Esophagus squamous epithelium (tissue), 5 donors: ENCODE data around the gene NAAA. TPM values are rescaled to one million over a fixed set of nuclear protein-coding genes. Genes with fewer than 3 reads are reported as not detected.
"Not testable (repeated sequence)": the region's sequence is repeated elsewhere in the genome, so short reads cannot be mapped to it uniquely, and the experiment has no call there.

Experiments used
- DNase-seq: peaks from one replicate; lab custom pipeline; 2025; lab: John Stamatoyannopoulos, UW
- H3K27ac ChIP-seq, 4 donors: fragments of 200-600 bp; sonication (generic); one replicate each; pipeline ENCODE4 v1.5.1; 2016 to 2019; ENCODE audit warnings: mild to moderate bottlenecking in 1 of 4
- H3K27me3 ChIP-seq, 4 donors: fragments of 200-600 bp; sonication (generic); 1 replicate in 3 of 4; 2 replicates in 1 of 4; pipeline versions ENCODE4 v1.5.1 to v1.6.0; 2017 to 2021; ENCODE audit warnings: antibody characterized with exemption in 1 of 4
- H3K36me3 ChIP-seq, 3 donors: fragments of 200-600 bp; sonication (generic); one replicate each; pipeline ENCODE4 v1.5.1; 2016 to 2019
- H3K4me1 ChIP-seq, 3 donors: fragments of 200-600 bp; sonication (generic); one replicate each; pipeline ENCODE4 v1.5.1; 2017 to 2019
- H3K4me3 ChIP-seq, 4 donors: fragments of 200-600 bp; sonication (generic); 1 replicate in 3 of 4; 2 replicates in 1 of 4; pipeline ENCODE4 v1.5.1; 2016 to 2019; ENCODE audit warnings: mild to moderate bottlenecking in 2 of 4, moderate library complexity in 1 of 4
- H3K9me3 ChIP-seq, 3 donors: fragments of 200-600 bp; sonication (generic); one replicate each; pipeline ENCODE4 v1.5.1; 2016 to 2019
- CTCF ChIP-seq, 6 experiments: fragments of 450-650 bp in 4 of 6; fragments of 200-600 bp in 2 of 6; sonication (generic) in 2 of 6; IDR thresholded peaks; one replicate each; pipeline ENCODE4 v1.5.1; 2016 to 2019; ENCODE audit warnings: antibody characterized with exemption in 6 of 6, mild to moderate bottlenecking in 4 of 6, moderate library complexity in 4 of 6
- POLR2A ChIP-seq, 4 donors: fragments of 450-650 bp; IDR thresholded peaks; one replicate each; pipeline ENCODE4 v1.6.1; 2017; ENCODE audit warnings: antibody characterized with exemption in 4 of 4, mild to moderate bottlenecking in 4 of 4, moderate library complexity in 3 of 4
- WGBS, 2 donors: methylation state at CpG; one replicate each; pipeline ENCODE4 v1.1.5; 2018; 5-methylcytosine and 5-hydroxymethylcytosine counted together
- intact Hi-C: fragments of 100-400 bp; cut with DNase I; formaldehyde crosslinking; loops from one replicate; pipeline ENCODE4 v1.15.0; 2022
- total RNA-seq, 4 donors: library from RNA; depleted of rRNA; stranded (reverse); fragments of >200 nt; gene quantifications; one replicate each; pipeline ENCODE4 v1.1.0, GENCODE V29; 2016
- donor health status: DM: yes; HTN: yes; CAD: no.

The NAAA gene
- total RNA-seq, 4 donors from 2014 or later: 53.6 to 152 (median 86.2) TPM

- H3K36me3 ChIP-seq: peaks cover 10 to 99% (median 44%) of the 10 kb centered on the region in 3 donors
- no peak for TF ChIP-seq POLR2A (IDR thresholded peaks at IDR 0.05)
- no peak for TF ChIP-seq CTCF (IDR thresholded peaks at IDR 0.05)
- DNase-seq: no peak
- H3K4me3 ChIP-seq: no peak overlapping the region
- H3K27ac ChIP-seq: no peak overlapping the region
- intact Hi-C loops: no loop called here
- H3K9me3 ChIP-seq: no peaks in the 10 kb centered on the region
- H3K27me3 ChIP-seq: no peaks in the 10 kb centered on the region
- H3K4me1 ChIP-seq: no peaks in the 10 kb centered on the region
These were observed 33.0 kb upstream of the NAAA start for GRCh38 chr4:75973766-75974165.

- H3K36me3 ChIP-seq: peaks cover 18 to 100% (median 46%) of the 10 kb centered on the region in 3 donors
- intact Hi-C loops: no loop called here
These were observed 27.3 kb upstream of the NAAA start for GRCh38 chr4:75968084-75968483.

GRCh38 chr4:75963558-75963957 lies 22.7 kb upstream of the NAAA start:
- intact Hi-C loops: no loop called here
- TF ChIP-seq POLR2A (IDR thresholded peaks at IDR 0.05): no peak
- TF ChIP-seq CTCF (IDR thresholded peaks at IDR 0.05): no peak
- Histone ChIP-seq H3K27me3 (no peaks in the 10 kb centered on the region), H3K27ac (no peak overlapping the region), H3K4me3 (no peak overlapping the region), H3K4me1 (no peaks in the 10 kb centered on the region), H3K36me3 (peaks cover 12 to 100% (median 32%) of the 10 kb centered on the region in 3 donors), H3K9me3 (no peaks in the 10 kb centered on the region)
- WGBS, 2 donors: 50% methylated on average over 2 of the region's 2 CpGs; no CpG with 5 or more reads in 1 of the 2 donors
- DNase-seq: no peak

More at GRCh38 chr4:75968084-75968483, 27.3 kb upstream of the NAAA start:
- no peak overlapping the region for H3K4me3 ChIP-seq
- no peaks in the 10 kb centered on the region for H3K9me3 ChIP-seq
- no peaks in the 10 kb centered on the region for H3K27me3 ChIP-seq
- TF ChIP-seq CTCF (IDR thresholded peaks at IDR 0.05) (no peak), POLR2A (IDR thresholded peaks at IDR 0.05) (no peak)
- no peak overlapping the region for H3K27ac ChIP-seq
- no peaks in the 10 kb centered on the region for H3K4me1 ChIP-seq
- WGBS, 2 donors: 58 to 78% methylated on average over 3 of the region's 3 CpGs
- DNase-seq: no peak

- 95 to 100% methylated on average over 4 of the region's 4 CpGs for WGBS, 2 donors
- H3K9me3 ChIP-seq, H3K27ac ChIP-seq, H3K4me3 ChIP-seq, H3K27me3 ChIP-seq, DNase-seq, H3K4me1 ChIP-seq, intact Hi-C loops: not testable (repeated sequence)
- H3K36me3 ChIP-seq: peaks cover 12 to 100% (median 34%) of the 10 kb centered on the region in 3 donors
These were observed 21.3 kb upstream of the NAAA start for GRCh38 chr4:75962072-75962471.

GRCh38 chr4:75958546-75958945 lies 17.7 kb upstream of the NAAA start:
- H3K4me1 ChIP-seq, H3K27me3 ChIP-seq, H3K27ac ChIP-seq, DNase-seq, intact Hi-C loops, H3K9me3 ChIP-seq, H3K4me3 ChIP-seq: not testable (repeated sequence)
- peaks cover 4 to 100% (median 31%) of the 10 kb centered on the region in 3 donors for H3K36me3 ChIP-seq
- 96 to 97% methylated on average over 4 to 7 of the region's 7 CpGs for WGBS, 2 donors

GRCh38 chr4:75954811-75955210 lies 14.0 kb upstream of the NAAA start:
- DNase-seq, H3K4me3 ChIP-seq, H3K4me1 ChIP-seq, H3K9me3 ChIP-seq, H3K27ac ChIP-seq, intact Hi-C loops, H3K27me3 ChIP-seq: not testable (repeated sequence)
- H3K36me3 ChIP-seq: peaks cover 4 to 98% (median 35%) of the 10 kb centered on the region in 3 donors
- WGBS, 2 donors: 88 to 90% methylated on average over 5 of the region's 5 CpGs

GRCh38 chr4:75953509-75953908 lies 12.7 kb upstream of the NAAA start:
- H3K36me3 ChIP-seq: peaks cover 4 to 98% (median 39%) of the 10 kb centered on the region in 3 donors
- H3K4me3 ChIP-seq: no peak overlapping the region
- DNase-seq: no peak
- peak overlapping the region in 2 of 4 donors; percentile 18 to 33 for H3K27ac ChIP-seq
- TF ChIP-seq POLR2A (IDR thresholded peaks at IDR 0.05) (no peak), CTCF (IDR thresholded peaks at IDR 0.05) (no peak)
- H3K27me3 ChIP-seq: no peaks in the 10 kb centered on the region
- H3K4me1 ChIP-seq: no peaks in the 10 kb centered on the region
- H3K9me3 ChIP-seq: no peaks in the 10 kb centered on the region
- intact Hi-C loops: no loop called here
- 39 to 64% methylated on average over 2 of the region's 2 CpGs for WGBS, 2 donors
